ENCODE measurements around the gene CAPRIN1. TPM values are rescaled to one million over a fixed set of nuclear protein-coding genes. Genes with fewer than 3 reads are reported as not detected.

The CAPRIN1 gene
- total RNA-seq, 1 experiment from 2014 or later, result 301 TPM

GRCh38 chr11:34052608-34053160, 1.2 kb downstream of the CAPRIN1 start:
- Histone ChIP-seq H4K5ac (ENCODE audit: insufficient read length, low read depth, low read length) (peak overlapping the region; percentile 93), H4K91ac (ENCODE audit: insufficient read length, low read depth, low read length) (peak overlapping the region; percentile 95), H2AFZ (ENCODE audit: low read length) (no peak overlapping the region), H4K8ac (replicated peaks; ENCODE audit: insufficient read length, low read depth, low read length) (peak overlapping the region; percentile 97), H3K27ac (ENCODE audit: insufficient read length, low read depth, low read length) (peak overlapping the region; percentile 78), H2AK5ac (ENCODE audit: insufficient read length, low read length) (peak overlapping the region; percentile 6), H3K4ac (ENCODE audit: low read depth, low read length) (peak overlapping the region; percentile 97), H3K4me2 (ENCODE audit: insufficient read depth, insufficient read length, low read length) (peak overlapping the region; percentile 82), H3T11ph (ENCODE audit: low read length) (no peak overlapping the region), H2BK12ac (ENCODE audit: insufficient read length, low read depth, low read length) (no peak overlapping the region), H3K18ac (ENCODE audit: insufficient read length, low read depth, low read length) (peak overlapping the region; percentile 98), H3K27me3 (ENCODE audit: insufficient read depth, low read length) (no peaks in the 10 kb centered on the region), H3K23me2 (ENCODE audit: insufficient read length, low read depth, low read length, poor library complexity, severe bottlenecking) (no peaks in the 10 kb centered on the region), H3K14ac (ENCODE audit: insufficient read depth, low read length) (peak overlapping the region; percentile 100), H3K23ac (ENCODE audit: insufficient read length, low read depth, low read length) (peak overlapping the region; percentile 62), H3K56ac (ENCODE audit: insufficient read length, low read depth, low read length) (peak overlapping the region; percentile 94), H3K79me2 (ENCODE audit: insufficient read depth, low read length) (peaks cover 45% of the 10 kb centered on the region), H4K20me1 (ENCODE audit: control insufficient read depth, insufficient read depth, insufficient read length) (no peaks in the 10 kb centered on the region), H2BK20ac (ENCODE audit: low read depth, low read length, poor library complexity, severe bottlenecking) (no peak overlapping the region), H2BK120ac (ENCODE audit: low read depth, low read length, poor library complexity, severe bottlenecking) (peak overlapping the region; percentile 95), H2BK5ac (ENCODE audit: insufficient read length, low read length) (peak overlapping the region; percentile 69), H3K9ac (ENCODE audit: extremely low read depth, insufficient read length, low read length) (peak overlapping the region; percentile 100), H3K4me1 (ENCODE audit: insufficient read depth, low read length) (peaks cover 2% of the 10 kb centered on the region; the same call in 1 of the 2 replicates), H2BK15ac (ENCODE audit: low read depth, low read length) (no peak overlapping the region), H3K9me3 (ENCODE audit: control insufficient read depth, low read depth, low read length) (no peaks in the 10 kb centered on the region), H3K79me1 (ENCODE audit: insufficient read depth, low read depth, low read length, poor library complexity, severe bottlenecking) (no peaks in the 10 kb centered on the region)
- WGBS (ENCODE audit: extremely low coverage, insufficient read length, low lambda C conversion rate), result no CpG with 5 or more reads among the region's 40 CpGs
- peaks cover 30 to 38% of the 10 kb centered on the region in 2 experiments for H3K4me1 Mint-ChIP-seq
- peaks cover 19 to 37% (median 29%) of the 10 kb centered on the region in 3 experiments for H3K36me3 Mint-ChIP-seq (ENCODE audit: insufficient read depth in 1 of 3, low read depth in 3 of 3)
- no peak for TF ChIP-seq CTCF (conservative IDR thresholded peaks at IDR 0.05)
- H3K27ac Mint-ChIP-seq, result peak overlapping the region; percentile 98 to 100 (median 100)
- no peak for DNase-seq
- no peaks in the 10 kb centered on the region; the same call in 1 of the 2 replicates for H3K27me3 Mint-ChIP-seq (ENCODE audit: low read depth)
- H3K4me3 Mint-ChIP-seq, result peak overlapping the region; percentile 99
- H3K9me3 Mint-ChIP-seq, result peaks cover 5 to 6% of the 10 kb centered on the region in 2 experiments; a peak in 4 of 5 replicates
